HG02678 (cell line): ENCODE results near the gene NOSIP.
A peak's percentile ranks its signal among the peaks of the same experiment; 100 is the strongest.

ENCODE experiments used
- ATAC-seq: cut with Tn5 transposase; IDR thresholded peaks from one replicate; pipeline ENCODE4 v1.9.1; 2021; ENCODE audit warnings: mild to moderate bottlenecking, moderate library complexity; ENCODE audit not compliant: unreplicated experiment

NOSIP gene

DNA sequence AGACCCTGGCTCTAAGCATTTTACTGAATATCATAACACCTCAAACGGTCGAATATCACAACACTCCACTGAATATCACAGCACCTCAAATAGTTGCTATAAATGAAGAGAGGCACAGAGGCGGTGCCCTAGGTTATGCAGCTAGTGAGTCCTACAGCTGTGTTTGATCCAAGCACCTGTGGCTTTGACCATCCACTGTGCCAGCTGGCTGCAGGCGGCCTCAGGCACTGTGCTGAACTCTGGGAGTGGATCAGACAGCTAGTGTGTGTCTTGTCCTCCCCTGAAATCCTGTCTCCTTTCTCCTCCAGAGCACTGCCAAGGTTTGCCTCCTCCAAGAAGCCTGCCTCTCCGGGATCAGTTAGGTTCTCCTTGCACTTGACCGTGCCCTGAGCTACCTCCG lies 7.3 kb downstream of the NOSIP start:
- ATAC-seq: no peak

DNA sequence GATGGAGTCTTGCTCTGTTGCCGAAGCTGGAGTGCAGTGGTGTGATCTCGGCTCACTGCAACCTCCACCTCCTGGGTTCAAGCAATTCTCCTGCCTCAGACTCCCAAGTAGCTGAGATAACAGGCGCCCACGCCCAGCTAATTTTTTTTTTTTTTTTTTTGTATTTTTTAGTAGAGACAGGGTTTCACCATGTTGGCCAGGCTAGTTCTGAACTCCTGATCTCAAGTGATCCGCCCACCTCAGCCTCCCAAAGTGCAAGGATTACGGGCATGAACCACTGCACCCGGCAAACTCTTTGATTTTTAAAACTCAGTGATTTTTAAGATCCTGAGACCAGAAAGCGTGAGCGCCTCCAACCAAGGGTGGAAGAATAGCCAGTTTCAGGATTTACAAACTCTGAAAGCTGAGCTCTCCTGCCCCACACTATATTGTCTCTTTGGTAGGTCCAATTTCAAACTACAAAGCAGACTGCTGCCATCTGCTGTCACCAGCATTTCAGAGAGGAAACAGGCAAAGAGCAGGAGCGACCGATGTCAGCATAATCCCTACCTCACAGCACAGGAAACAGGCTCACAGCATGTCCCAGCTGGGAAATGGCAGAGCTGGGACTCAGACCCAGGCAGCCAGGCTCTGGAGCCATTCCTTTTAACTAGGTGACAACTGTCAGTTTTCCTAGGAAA lies 9.2 kb downstream of the NOSIP start:
- ATAC-seq: no peak

DNA sequence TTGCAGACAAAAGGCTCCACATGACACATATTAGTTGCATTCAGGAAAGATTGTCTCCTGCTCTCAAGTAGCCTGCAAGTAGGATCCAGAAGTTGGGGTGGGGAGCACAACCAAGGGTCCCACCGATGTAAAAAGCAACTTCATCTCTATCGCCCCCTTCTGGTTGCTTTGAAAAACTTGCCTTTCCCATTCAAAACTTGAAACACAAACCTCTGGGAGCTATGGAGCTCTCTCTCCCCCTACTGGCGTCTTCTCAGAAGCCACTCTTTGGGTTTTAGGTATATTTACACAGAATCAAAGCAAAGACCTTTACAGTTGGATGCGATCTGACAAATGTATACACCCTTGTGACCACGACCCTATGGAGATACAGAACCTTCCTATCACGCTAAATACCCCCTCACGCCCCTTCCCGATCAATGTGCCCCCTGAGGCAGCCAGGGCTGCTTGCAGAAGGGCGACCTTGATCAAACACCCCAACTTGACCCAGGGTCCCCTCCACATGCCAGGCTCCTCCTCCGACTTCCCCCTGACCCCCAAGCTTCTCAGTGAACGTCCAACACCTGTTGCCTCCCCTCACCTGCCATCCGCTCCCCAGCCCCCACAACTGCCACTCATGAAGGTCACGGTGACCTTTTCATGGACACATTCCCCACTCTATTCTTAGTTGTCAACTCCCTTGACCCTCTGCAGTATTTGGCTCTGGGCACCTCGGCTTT lies 10.1 kb downstream of the NOSIP start:
- ATAC-seq: peak; percentile 51

DNA sequence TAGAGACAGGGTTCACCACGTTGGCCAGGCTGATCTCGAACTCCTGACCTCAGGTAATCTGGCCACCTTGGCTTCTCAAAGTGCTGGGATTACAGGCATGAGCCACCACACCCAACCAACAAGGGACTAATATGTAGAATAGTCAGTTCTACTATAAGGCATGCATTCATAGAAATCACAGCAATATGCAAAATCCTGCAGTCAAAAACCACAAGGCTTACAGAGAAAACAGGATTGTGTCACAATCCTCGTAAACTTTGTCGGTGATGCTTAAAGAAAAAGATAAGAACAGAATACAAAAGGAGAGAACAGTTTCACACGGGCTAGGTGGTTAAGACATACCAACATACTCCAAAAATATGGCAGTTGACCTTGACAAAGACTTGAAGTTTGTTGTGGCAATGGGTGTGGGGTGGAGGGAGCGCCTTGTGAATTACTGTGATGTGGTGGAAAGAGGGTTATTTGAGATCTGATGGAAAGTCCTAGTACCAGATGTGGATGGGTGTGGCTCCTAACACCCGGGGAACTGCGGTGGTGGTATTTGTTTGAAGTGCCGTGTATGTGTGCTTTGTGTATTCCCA lies 12.4 kb downstream of the NOSIP start:
- no peak for ATAC-seq

DNA sequence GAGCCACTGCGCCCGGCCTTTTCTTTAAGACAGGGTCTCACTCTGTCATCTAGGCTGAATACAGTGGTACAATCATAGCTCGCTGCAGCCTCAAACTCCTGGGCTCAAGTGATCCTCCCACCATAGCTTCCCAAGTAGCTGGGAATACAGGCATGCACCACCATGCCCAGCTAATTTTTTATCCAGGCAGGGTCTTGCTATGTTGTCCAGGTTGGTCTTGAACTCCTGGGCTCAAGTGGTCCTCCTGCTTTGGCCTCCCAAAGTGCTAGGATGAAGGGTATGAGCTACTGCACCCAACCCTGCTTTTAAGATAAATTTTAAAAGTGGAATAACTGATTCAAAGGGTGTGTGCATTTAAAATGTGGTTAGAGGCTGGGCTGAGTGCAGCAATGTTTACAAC lies 14.1 kb downstream of the NOSIP start:
- ATAC-seq: no peak

DNA sequence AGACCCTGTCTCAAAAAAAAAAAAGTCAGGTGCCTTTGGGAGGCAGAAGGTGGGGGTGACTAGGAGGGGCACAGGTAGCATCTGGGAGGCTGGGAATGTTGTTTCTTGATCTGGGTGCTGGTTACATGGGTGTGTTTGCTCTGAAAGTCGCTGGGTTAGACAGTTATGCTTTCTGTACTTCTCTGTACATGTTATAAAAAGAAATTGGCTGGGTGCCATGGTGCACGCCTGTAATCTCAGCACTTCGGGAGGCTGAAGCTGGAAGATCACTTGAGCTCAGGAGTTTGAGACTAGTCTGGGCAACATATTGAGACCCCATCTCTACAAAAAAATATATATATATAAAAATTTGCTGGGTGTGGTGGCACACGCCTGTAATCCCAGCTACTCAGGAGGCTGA lies 15.1 kb downstream of the NOSIP start:
- no peak for ATAC-seq

DNA sequence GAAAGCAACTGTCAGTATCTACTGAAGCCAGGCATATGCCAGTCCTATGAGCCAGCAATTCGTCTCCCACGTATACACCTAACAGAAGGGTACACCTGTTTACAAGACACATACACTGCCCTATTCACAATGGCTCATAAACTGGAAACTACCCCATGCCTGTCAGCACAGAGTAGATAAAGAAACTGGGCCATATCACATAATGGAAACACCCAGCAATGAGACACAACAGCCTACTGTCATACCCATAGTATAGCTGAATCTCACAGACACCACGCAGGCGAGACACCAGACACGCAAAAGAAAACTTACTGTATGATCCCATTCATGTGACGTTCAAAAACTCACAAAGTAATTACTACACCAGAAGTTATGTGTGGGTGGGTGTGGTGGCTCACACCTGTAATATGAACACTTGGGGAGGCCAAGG lies 15.7 kb downstream of the NOSIP start:
- no peak for ATAC-seq

DNA sequence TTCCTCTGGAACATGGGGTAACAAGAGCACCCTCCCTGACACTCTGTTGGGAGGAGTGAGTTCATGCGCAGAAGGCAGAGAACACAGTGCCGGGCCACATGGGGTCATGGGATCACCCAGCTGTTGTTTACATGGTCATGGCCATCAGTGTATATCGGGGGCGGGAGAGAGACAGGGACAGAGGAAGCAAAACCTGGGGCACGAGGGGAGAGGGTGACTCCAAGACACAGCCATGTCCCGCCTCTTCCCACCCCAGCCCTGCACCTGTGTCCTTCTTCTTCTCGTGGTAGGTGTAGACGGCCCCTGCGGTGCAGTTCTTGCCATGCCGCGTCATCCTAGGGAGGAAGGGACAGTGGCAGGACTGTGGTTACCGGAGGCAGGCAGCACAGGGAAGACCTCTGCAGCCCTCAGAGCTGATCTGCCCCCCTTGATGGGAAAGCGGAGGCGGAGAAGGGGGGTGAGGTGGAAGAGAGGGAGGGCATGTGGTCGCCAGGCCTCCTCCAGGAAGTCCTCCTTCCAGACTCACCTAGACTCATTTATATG lies 19.9 kb downstream of the NOSIP start:
- no peak for ATAC-seq

DNA sequence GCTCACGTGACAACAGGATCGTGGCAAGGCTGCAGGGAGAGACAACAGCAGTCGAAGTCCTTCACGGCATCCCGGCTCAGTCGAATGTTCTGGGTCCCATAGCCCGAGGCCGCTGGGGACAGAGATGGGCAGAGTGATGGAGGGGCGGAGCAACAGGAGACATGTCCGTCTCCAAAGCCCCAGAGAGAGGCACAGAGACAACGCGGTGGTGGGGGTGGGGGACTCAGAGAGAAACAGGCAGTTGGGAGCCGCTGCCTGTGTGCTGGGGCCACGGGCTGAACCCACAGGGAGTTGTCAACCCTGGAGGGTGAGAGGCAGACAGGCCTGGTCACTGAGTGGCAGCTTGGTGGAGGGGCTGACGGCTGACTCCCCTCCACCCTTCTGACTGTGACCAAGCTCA lies 20.4 kb downstream of the NOSIP start:
- ATAC-seq: no peak

DNA sequence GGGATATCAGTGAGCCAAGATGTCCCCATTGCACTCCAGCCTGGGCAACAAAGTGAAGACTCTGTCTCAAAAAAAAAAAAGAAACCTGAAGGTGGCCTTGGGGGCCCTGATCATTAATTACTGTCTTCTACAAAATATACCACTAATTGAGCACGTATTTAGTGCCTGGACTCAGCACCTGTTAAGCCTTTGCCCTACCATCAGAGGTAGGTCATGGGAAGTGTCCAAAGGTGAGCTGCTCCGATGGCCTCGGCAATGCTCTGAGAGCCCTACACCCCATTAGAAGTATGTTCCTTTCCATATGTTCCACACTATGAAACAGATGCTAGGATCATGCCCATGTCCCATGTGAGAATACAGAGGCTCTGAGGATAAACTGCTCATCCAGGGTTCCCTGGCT lies 20.9 kb downstream of the NOSIP start:
- no peak for ATAC-seq

DNA sequence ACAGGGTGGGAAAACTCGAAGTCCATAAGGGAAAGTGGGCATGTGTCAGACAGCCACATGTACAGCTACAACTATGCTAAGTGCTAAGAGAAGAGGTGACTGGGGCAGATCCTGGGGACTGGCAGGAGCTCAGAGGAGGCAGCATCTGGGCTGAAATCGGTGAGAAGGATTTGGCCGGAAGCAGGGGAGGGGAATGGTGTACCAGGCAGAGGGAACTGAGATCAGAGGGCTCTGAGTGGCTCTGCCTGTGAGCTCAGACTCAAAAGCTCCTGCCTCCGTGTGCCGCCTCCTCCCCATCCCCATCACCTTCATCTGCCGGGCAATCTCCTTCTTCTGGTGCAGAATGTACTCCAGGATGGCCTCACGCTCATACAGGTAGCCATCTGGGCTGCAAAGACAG lies 21.8 kb downstream of the NOSIP start:
- no peak for ATAC-seq

DNA sequence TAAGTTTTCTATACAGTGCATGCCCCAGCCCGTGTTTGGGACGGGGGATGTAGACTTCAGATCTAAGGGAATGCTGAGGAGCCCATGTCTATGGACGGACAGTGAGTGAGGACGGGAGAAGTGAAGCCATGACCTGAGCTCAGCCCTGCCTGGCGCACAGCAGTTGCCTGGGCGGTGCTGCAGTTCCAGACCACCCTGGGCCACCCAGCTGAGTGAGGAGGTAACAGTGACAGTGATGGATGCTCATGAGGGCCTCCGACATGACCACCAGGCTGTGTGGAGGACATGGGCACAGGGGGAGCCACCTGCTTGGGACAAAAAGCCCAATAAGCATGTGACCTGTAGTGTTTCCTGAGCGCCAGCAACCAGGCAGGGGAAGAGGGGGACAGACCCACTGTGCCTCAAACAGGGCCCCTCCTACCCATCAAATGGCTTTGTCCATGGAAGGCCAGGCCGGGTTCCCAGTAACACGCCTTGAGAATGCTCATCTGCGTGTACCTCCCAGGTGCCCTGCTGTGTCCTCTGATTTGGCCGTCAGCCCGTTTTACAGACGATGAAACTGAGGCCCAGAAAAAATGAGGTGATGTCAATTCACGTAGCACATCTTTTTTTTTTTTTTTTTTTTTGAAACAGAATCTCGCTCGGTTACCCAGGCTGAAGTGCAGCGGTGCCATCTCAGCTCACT lies 22.6 kb downstream of the NOSIP start:
- no peak for ATAC-seq

DNA sequence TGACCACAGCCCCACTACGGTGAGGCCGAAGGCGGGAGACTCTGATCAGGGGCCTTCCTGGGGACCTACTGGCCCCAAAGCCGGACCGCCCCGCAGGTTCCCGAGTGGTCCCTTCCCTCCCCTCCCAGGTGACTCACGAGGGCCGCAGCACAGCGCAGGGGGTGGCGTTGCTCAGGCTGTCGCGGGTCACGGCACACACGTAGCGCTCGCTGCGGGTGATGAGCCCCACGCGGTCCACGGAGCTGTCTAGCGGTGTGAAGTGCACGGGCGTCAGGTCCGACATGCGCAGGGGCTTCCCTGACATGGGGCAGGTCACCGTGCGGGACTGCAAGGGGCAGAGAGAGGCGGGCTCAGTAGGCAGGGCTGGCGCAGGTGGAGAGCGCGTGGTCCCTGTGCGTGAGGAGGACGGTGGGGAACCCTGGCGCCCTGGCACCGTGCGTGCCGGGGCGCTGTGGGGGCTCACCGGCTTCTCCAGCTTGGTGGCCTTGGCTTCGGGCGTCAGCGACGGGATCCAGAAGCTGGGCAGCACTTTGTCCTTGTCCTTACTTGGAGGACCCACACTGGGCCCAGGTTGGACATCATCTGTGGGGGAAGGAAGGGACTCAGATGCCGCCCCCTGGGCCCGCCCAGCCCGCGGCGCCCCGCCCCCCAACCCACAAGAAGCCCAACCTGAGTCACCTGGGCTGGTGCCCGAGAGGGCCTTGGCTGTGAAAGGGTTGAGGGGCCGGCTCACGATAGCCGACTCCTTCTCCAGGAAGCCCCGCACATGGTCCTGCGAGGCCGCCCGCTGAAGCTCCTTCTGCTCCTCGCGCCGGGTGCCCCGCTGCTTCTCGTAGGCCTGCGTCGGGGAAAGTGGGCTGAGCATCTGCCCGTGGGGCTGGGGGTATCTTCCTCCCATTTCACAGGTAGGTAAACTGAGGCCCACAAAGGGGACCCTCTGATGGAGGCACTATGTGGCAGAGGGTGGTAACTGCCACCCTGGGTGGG lies 23.7 kb downstream of the NOSIP start:
- ATAC-seq: no peak

DNA sequence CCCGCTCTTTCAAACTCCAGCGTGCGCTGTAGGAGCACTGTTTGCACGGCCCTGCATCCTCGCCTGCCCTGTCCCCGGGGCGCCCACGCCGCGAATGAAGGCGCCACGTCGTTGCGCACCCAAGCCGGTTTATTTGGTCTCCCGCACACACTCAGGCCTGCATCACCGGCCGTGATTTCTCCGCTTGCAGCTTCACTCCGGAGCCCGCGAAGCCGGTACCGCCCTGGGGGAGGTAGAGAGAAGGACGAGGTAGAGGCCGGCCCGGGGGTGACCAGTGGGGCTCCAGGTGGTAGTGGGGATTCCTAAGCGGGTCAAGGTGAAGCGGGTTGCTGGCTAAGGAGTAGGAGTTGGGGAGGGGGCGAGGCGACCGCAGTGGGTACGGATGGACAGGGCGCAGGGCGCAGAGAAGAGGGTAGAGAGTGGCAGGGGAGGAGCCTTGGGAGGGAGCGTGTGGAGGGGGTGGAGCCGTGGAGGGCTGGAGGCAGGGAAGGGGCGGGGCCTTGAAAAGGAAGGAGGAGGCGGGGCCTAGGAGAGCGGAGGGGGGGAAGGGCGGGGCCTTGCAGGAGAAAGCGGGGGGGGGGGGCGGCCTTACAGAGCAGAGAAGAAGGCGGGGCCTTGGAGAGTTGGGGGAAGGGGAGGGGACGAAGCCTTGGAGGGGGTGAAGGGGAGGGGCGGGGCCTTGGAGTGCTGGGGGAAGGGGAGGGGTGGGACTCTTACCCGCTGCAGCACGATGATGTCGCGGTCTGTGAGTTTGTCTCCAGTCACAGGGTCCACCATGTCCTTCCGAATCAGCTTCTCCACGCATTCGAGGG lies 24.6 kb downstream of the NOSIP start:
- no peak for ATAC-seq

DNA sequence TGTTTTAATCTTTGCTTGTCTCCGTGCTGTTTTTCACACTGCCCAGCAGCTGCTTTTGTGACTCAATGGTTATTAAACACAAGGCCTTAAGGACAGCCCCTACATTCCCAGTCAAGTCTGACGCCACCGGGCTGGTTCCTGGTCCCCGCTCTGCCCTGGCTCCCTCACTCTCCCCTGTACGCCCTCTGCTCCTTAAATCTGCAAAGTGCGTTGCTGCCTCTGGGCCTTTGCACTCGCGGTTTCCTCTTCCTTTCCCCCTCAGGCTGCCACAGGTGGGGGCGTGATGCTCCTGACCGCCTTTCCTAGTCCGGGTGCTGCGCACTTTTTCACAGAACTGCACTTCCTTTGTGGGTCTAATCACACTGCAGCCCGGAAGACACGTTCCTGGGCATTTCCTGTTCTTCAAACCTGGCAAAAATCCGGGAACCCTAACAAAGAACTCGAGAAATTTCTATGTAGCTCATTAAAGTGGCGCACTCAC lies 25.6 kb downstream of the NOSIP start:
- ATAC-seq: no peak

DNA sequence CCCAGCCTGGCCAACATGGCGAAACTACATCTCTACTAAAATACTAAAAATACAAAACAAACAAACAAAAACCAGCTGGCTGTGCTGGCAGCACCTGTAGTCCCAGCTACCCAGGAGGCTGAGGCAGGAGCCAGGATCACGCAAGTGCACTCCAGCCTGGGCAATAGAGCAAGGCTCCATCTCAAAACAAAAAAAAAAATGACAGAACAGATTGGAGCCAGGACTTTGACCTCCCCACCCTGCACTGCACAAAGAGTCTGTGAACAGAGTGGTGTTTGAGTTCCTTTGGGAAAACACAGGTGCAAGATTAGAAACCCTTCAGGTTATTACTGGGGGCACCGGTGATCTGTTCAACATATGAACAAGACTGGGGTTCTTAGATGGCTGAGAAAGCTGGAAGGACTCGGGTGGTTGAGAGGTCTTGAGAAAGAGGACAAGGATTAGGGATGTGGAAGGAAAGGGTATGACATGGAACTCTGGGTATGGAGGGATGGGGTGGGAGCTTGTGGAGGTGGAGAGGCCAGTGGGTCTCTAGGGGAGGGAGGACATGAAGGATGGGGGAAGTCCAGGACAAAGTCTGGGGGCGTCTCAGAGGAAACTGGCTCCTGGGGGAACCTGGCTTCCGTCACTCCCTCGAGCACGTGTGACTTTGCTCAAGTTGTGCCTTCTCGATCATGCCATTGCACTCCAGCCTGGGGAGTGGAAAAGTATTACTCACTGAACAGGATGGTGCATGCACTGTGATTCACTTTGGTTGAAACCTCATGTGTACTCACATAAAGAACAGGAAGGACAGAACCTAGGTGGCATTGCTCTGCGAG lies 26.7 kb downstream of the NOSIP start:
- no peak for ATAC-seq

DNA sequence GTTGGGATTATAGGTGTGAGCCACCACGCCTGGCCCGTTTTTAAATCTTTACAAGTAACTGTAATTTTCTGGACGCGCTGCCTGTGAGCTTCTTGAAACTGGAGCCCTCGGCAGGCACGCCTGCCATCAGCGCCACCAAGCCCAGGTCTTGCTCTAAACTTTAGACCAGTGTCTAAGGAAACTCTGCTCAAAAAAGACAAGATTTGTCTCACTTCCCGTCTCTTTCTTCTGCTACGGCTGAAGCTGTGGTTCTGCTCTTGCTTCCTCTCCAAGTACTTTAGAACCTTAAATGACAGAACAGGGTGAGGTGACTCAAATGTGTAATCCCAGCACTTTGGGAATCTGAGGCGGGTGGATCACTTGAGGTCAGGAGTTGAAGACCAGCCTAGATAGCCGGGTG lies 27.6 kb downstream of the NOSIP start:
- no peak for ATAC-seq

DNA sequence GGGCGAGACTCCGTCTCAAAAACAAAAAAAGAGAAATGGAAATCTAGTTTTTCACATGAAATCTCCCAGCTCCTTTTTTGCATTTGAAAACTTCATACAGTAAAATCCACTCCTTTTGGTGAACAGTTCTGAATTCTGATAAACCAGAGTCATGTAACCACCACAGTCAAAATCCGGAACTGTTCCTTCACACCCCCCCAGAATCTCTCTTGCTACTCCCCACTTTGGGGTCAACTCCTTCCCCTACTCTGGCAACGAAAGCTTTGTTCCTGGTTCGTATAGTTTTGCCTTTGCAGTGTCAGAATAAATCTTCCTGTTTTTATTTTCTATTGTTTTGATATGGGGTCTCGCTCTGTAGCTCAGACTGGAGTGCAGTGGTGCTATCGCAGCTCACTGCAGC lies 28.8 kb downstream of the NOSIP start:
- ATAC-seq: no peak

DNA sequence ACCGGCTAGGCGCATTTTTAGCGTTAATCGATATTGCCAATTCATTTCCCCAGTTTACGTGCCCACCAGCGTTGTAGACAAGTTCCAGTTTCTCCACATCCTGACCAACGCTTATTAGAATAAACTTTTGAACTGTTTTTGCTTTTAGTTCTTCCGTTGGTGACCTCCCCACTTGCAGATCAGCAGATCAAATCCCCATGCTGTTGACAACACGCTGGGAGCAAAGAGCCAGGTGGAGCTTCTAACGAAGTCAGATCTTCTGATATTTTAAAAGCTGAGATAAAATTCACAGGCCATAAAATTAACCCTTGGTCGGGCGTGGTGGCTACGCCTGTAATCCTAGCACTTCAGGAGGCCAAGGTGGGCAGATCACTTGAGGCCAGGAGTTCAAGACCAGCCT lies 31.3 kb downstream of the NOSIP start:
- no peak for ATAC-seq
